Common myeloid progenitor, CD34-positive (primary cell): ENCODE results near the gene QSOX1.
A peak's percentile ranks its signal among the peaks of the same experiment; 100 is the strongest.

ENCODE experiments used
- CTCF ChIA-PET: fragments of 350-600 bp; sonication (Branson Sonifier 250); formaldehyde crosslinking; loops from one replicate; lab custom pipeline; 2021; ENCODE audit warnings: antibody characterized with exemption; lab: Charles Lee
- POLR2A ChIA-PET: fragments of 350-600 bp; sonication (Branson Sonifier 250); formaldehyde crosslinking; loops from one replicate; lab custom pipeline; 2021; ENCODE audit warnings: antibody characterized with exemption; lab: Charles Lee
- DNase-seq, 3 donors: peaks; one replicate each; pipeline versions ENCODE4 v3.0.0 to v3.0.0-alpha.2; 2013
- H3K27ac ChIP-seq, 2 experiments: 1 replicate in 1 of 2; 2 replicates in 1 of 2; pipeline ENCODE4 v1.7.0; 2013; ENCODE audit warnings: inconsistent platforms in 2 of 2, low read length in 2 of 2, mild to moderate bottlenecking in 2 of 2, low read depth in 1 of 2, moderate library complexity in 1 of 2; ENCODE audit not compliant: severe bottlenecking in 2 of 2, insufficient read depth in 1 of 2, poor library complexity in 1 of 2
- H3K27me3 ChIP-seq, 5 experiments: replicated peaks in 2 of 5; 1 replicate in 3 of 5; 2 replicates in 2 of 5; pipeline versions ENCODE4 v1.6.1 to v1.7.0; 2013; ENCODE audit warnings: low read length in 4 of 5, mild to moderate bottlenecking in 2 of 5, moderate library complexity in 2 of 5, inconsistent platforms in 1 of 5; ENCODE audit not compliant: insufficient read depth in 5 of 5, control insufficient read depth in 4 of 5
- H3K36me3 ChIP-seq, 4 experiments: 1 replicate in 2 of 4; 2 replicates in 2 of 4; pipeline versions ENCODE4 v1.6.1 to v1.7.0; 2013; ENCODE audit warnings: low read length in 3 of 4, control low read depth in 1 of 4, mild to moderate bottlenecking in 1 of 4; ENCODE audit not compliant: control insufficient read depth in 4 of 4, insufficient read depth in 4 of 4
- H3K4me1 ChIP-seq, 4 experiments: 1 replicate in 3 of 4; 2 replicates in 1 of 4; pipeline versions ENCODE4 v1.6.1 to v1.7.1; 2013; ENCODE audit warnings: low read length in 3 of 4, mild to moderate bottlenecking in 3 of 4, control low read depth in 1 of 4, inconsistent platforms in 1 of 4, moderate library complexity in 1 of 4; ENCODE audit not compliant: control insufficient read depth in 4 of 4, insufficient read depth in 4 of 4; ENCODE audit errors: control extremely low read depth in 1 of 4
- H3K4me3 ChIP-seq, 7 experiments: 1 replicate in 4 of 7; 2 replicates in 3 of 7; pipeline versions ENCODE4 v1.5.1 to v1.7.0; 2013; ENCODE audit warnings: mild to moderate bottlenecking in 7 of 7, low read length in 6 of 7, moderate library complexity in 6 of 7, inconsistent platforms in 2 of 7, low read depth in 2 of 7, control low read depth in 1 of 7; ENCODE audit not compliant: insufficient read depth in 4 of 7, control insufficient read depth in 1 of 7; ENCODE audit errors: extremely low read depth in 1 of 7
- H3K9me3 ChIP-seq, 5 experiments: 1 replicate in 4 of 5; 2 replicates in 1 of 5; pipeline versions ENCODE4 v1.6.1 to v1.7.1; 2013; ENCODE audit warnings: low read length in 4 of 5, mild to moderate bottlenecking in 2 of 5, inconsistent platforms in 1 of 5, low read depth in 1 of 5, moderate library complexity in 1 of 5; ENCODE audit not compliant: control insufficient read depth in 4 of 5, insufficient read depth in 2 of 5; ENCODE audit errors: control extremely low read depth in 1 of 5
- whole genome bisulfite sequencing: methylation state at CpG from one replicate; pipeline ENCODE4 v1.1.5; 2013; ENCODE audit not compliant: insufficient coverage; 5-methylcytosine and 5-hydroxymethylcytosine counted together

QSOX1 gene

GRCh38 chr1:180175806-180176205 is 21.1 kb downstream of the QSOX1 start:
- Histone ChIP-seq H3K4me3 (no peak overlapping the region), H3K4me1 (no peaks in the 10 kb centered on the region), H3K27ac (no peak overlapping the region), H3K9me3 (no peaks in the 10 kb centered on the region), H3K36me3 (peaks cover 2 to 24% (median 7%) of the 10 kb centered on the region in 4 experiments), H3K27me3 (no peaks in the 10 kb centered on the region)
- ChIA-PET CTCF (interaction anchor here (1.6 to 2.4 kb wide), 3 partner anchors 10 to 19 kb away, joined by 4 to 6 read pairs (median 4); no protein-coding TSS in a partner anchor), POLR2A (interaction anchor here (0.7 kb wide), 1 partner anchor 71 kb away, joined by 3 read pairs; no protein-coding TSS in a partner anchor)
- WGBS: 96% methylated on average over 9 of the region's 9 CpGs
- DNase-seq: no peak

GRCh38 chr1:180176965-180177364 is 22.3 kb downstream of the QSOX1 start:
- Histone ChIP-seq H3K27ac (no peak overlapping the region), H3K36me3 (peaks cover 2 to 29% (median 11%) of the 10 kb centered on the region in 4 experiments), H3K4me1 (no peaks in the 10 kb centered on the region), H3K9me3 (no peaks in the 10 kb centered on the region), H3K27me3 (no peaks in the 10 kb centered on the region), H3K4me3 (no peak overlapping the region)
- WGBS: 100% methylated on average over 1 of the region's 4 CpGs
- no peak for DNase-seq
- ChIA-PET CTCF (interaction anchor here (0.7 to 7.5 kb wide), 4 partner anchors 9 to 312 kb away, joined by 3 to 97 read pairs (median 18); no protein-coding TSS in a partner anchor), POLR2A (no interaction called here)

- Histone ChIP-seq H3K9me3 (no peaks in the 10 kb centered on the region), H3K27ac (no peak overlapping the region), H3K4me3 (no peak overlapping the region), H3K4me1 (no peaks in the 10 kb centered on the region), H3K36me3 (peaks cover 2 to 37% (median 18%) of the 10 kb centered on the region in 4 experiments), H3K27me3 (no peaks in the 10 kb centered on the region)
- POLR2A ChIA-PET: no interaction called here
- no peak for DNase-seq
- 100% methylated on average over 1 of the region's 4 CpGs for WGBS
- CTCF ChIA-PET: interaction anchor here (0.7 to 7.5 kb wide), 10 partner anchors 9 to 369 kb away, joined by 3 to 97 read pairs (median 3); no protein-coding TSS in a partner anchor
These were observed 23.3 kb downstream of the QSOX1 start for GRCh38 chr1:180177931-180178330.

GRCh38 chr1:180178511-180179161 is 24.0 kb downstream of the QSOX1 start:
- Histone ChIP-seq H3K27ac (no peak overlapping the region), H3K4me3 (no peak overlapping the region), H3K9me3 (no peaks in the 10 kb centered on the region), H3K27me3 (no peaks in the 10 kb centered on the region), H3K36me3 (peaks cover 2 to 39% (median 22%) of the 10 kb centered on the region in 4 experiments), H3K4me1 (no peaks in the 10 kb centered on the region)
- POLR2A ChIA-PET: interaction anchor here (1.4 kb wide), 1 partner anchor 9 kb away, joined by 6 read pairs; no protein-coding TSS in a partner anchor
- CTCF ChIA-PET: interaction anchor here (0.7 to 7.5 kb wide), 28 partner anchors 9 to 472 kb away, joined by 3 to 97 read pairs (median 4); no protein-coding TSS in a partner anchor
- peak; percentile 39 to 68 (median 52) for DNase-seq
- 78% methylated on average over 11 of the region's 12 CpGs for WGBS

- WGBS: 93% methylated on average over 11 of the region's 12 CpGs
- H3K27ac ChIP-seq: no peak overlapping the region
- H3K27me3 ChIP-seq: no peaks in the 10 kb centered on the region
- H3K4me1 ChIP-seq: no peaks in the 10 kb centered on the region
- DNase-seq: no peak
- peaks cover 2 to 40% (median 27%) of the 10 kb centered on the region in 4 experiments for H3K36me3 ChIP-seq
- H3K4me3 ChIP-seq: no peak overlapping the region
- POLR2A ChIA-PET: interaction anchor here (0.5 to 1.4 kb wide), 2 partner anchors 9 to 28 kb away, joined by 4 to 6 read pairs; no protein-coding TSS in a partner anchor
- CTCF ChIA-PET: interaction anchor here (0.7 to 7.5 kb wide), 31 partner anchors 8 to 473 kb away, joined by 3 to 97 read pairs (median 4); no protein-coding TSS in a partner anchor
- H3K9me3 ChIP-seq: no peaks in the 10 kb centered on the region
These were observed 24.7 kb downstream of the QSOX1 start for GRCh38 chr1:180179162-180179957.

- POLR2A ChIA-PET: no interaction called here
- Histone ChIP-seq H3K36me3 (peaks cover 2 to 53% (median 35%) of the 10 kb centered on the region in 4 experiments), H3K4me3 (no peak overlapping the region), H3K9me3 (no peaks in the 10 kb centered on the region), H3K4me1 (no peaks in the 10 kb centered on the region), H3K27ac (no peak overlapping the region), H3K27me3 (no peaks in the 10 kb centered on the region)
- CTCF ChIA-PET: interaction anchor here (0.9 to 7.5 kb wide), 13 partner anchors 12 to 316 kb away, joined by 3 to 97 read pairs (median 5); no protein-coding TSS in a partner anchor
- peak; percentile 25 to 41 (median 32) for DNase-seq
- WGBS: 94% methylated on average over 5 of the region's 7 CpGs
These were observed 26.4 kb downstream of the QSOX1 start for GRCh38 chr1:180181048-180181447.
